Stomach (tissue), 4 donors: ENCODE data around the gene CCL7.

ENCODE experiments used
- CTCF ChIP-seq, 7 experiments: fragments of 450-650 bp in 4 of 7; fragments of 200-600 bp in 3 of 7; sonication (generic) in 3 of 7; IDR thresholded peaks; one replicate each; pipeline ENCODE4 v1.5.1; 2016 to 2019; ENCODE audit warnings: antibody characterized with exemption in 7 of 7, control low read depth in 2 of 7, mild to moderate bottlenecking in 1 of 7
- EP300 ChIP-seq: sonication (generic); formaldehyde crosslinking; IDR thresholded peaks from one replicate; pipeline ENCODE4 v1.6.1; 2017; ENCODE audit warnings: antibody characterized with exemption
- POLR2A ChIP-seq, 4 donors: fragments of 450-650 bp; IDR thresholded peaks; one replicate each; pipeline ENCODE4 v1.6.1; 2016; ENCODE audit warnings: antibody characterized with exemption in 4 of 4, control low read depth in 2 of 4, mild to moderate bottlenecking in 1 of 4, moderate library complexity in 1 of 4
- POLR2AphosphoS5 ChIP-seq, 3 donors: sonication (generic); formaldehyde crosslinking; IDR thresholded peaks; one replicate each; pipeline ENCODE4 v1.6.1; 2016; ENCODE audit warnings: antibody characterized with exemption in 3 of 3

GRCh38 chr17:34318474-34318873, 48.5 kb downstream of the CCL7 start:
- no peak for TF ChIP-seq CTCF (IDR thresholded peaks at IDR 0.05)
- TF ChIP-seq POLR2A (IDR thresholded peaks at IDR 0.05), result no peak
- no peak for TF ChIP-seq EP300
- no peak for TF ChIP-seq POLR2AphosphoS5 (IDR thresholded peaks at IDR 0.05)
